NCI-H2081 (cell line): Measurements from ENCODE around the gene TBC1D25.

Experiments used
- DNase-seq, 2 experiments: peaks; one replicate each; lab custom pipeline; 2025; lab: John Stamatoyannopoulos, UW

Gene TBC1D25, protein sequence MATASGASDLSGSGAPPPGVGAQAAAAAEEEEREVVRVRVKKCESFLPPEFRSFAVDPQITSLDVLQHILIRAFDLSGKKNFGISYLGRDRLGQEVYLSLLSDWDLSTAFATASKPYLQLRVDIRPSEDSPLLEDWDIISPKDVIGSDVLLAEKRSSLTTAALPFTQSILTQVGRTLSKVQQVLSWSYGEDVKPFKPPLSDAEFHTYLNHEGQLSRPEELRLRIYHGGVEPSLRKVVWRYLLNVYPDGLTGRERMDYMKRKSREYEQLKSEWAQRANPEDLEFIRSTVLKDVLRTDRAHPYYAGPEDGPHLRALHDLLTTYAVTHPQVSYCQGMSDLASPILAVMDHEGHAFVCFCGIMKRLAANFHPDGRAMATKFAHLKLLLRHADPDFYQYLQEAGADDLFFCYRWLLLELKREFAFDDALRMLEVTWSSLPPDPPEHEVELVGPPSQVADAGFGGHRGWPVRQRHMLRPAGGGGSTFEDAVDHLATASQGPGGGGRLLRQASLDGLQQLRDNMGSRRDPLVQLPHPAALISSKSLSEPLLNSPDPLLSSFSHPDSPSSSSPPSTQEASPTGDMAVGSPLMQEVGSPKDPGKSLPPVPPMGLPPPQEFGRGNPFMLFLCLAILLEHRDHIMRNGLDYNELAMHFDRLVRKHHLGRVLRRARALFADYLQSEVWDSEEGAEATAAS

DNA sequence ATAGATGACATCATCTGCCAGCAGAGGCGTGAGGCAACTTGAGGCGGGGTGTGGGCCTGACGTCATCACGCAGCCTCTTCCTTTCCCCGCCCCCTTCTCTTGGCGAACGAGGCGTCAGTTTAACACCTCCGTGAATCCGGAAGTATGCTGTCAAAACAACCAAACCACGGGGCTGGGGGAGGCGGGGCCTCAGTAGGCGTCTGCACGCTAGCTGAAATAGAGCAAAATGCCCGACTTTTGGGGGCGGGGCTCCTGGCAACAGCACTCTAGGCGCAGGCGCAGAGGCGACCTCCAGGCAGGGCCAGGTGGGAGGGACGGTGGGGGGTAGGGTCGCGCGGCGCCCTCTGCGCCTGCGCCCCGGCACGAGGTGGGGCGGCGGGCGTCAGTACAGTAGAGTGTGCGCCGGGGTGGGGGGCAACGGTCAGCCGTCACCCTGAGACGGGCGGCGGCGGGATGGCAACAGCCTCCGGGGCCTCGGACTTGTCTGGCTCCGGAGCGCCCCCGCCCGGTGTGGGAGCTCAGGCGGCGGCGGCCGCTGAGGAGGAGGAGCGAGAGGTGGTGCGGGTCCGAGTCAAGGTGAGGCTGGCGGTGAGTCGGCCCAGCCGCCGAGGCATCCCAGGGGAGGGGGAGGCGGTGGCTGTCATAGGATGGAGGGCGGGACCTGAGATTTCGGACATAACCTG lies at the start of gene TBC1D25:
Gene TBC1D25 (plus strand): TSS at position 370 of the 683 bp plus-strand sequence. CDS start 84 bp downstream, at position 454.
- peak; percentile 97 for DNase-seq

DNA sequence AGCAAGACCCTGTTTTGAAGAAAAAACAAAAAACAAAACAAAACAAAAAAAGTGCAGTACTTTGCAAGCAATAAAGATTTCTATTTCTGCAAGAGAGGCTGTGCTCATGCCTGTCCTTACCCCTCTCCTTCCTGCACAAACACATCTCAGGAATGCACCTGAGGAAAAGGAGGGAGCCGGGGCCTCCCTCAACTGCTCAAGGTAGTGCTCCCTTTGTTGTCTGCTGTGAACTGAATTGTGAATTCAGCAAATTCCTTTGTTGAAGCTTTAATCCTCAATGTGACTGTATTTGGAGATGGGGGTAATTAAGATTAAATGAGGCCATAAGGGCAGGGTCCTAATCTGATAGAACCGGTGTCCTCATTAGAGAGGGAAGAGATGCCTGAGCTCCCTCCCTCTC lies 49.6 kb upstream of the TBC1D25 start:
- no peak for DNase-seq

DNA sequence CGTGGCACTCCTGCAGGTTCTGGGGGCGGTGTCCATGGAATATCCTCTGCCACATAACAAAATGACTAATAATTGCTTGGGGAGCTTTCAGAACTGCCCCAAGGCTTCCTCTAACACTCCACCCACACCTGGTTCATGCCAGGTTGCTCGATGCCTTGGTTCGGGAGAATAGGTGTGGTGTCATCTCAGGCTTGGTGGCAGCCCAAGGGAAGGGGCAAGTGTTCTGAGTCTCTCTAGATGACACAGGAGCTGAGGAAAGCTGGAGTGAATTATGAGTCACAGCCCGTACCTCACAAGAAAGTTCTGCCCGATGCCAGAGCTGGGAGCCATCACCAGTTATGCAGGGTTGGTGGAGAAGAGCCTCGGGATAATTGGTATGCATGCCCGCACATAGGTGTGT lies 48.9 kb upstream of the TBC1D25 start:
- DNase-seq: no peak

DNA sequence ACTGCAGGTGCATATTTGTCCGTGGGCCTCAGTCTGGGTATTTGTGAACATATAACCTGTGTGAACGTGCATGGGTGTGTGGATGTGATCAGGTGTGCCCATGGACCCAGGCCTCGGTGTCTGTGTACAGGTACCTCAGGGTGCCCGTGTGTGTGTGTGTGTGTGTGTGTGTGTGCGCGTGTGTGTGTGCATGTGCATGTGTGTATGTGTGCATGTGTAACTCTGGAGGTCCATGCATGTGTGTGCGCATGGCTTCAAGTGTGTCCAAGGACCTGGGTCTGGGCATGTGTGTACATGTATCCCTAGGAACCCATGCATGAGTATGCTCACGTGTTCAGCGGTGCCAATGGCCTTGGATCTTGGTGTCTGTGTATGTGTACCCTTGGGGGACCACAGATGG lies 47.7 kb upstream of the TBC1D25 start:
- no peak for DNase-seq

DNA sequence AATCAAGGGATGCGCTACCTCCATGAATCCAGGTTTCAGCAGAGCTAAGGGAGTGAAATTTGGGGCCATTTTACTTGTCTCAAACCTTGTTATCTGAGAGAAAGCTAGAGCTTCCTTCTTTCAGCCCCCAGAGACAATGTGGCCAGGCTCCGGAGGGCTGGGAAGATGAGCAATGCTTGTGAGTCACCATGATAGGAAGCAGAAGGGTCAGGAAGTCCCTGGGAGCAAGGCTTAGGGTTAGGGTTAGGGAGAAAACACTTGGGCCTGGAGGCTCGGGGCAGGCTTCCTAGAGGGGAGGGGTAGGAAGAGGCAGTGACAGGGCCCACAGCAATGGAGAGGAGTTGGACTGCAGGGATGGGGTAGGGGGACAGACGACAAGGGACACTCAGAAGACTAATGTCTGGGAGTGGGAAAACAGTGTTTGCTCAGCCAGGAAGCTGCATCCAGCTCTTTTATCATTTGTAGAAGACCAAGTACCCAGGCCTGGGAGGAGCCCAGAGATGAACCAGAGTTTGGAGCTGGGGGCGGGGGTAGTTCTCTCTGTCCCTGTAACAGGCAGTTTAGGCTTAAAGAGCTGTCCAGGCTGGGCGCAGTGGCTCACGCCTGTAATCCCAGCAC lies 47.1 kb upstream of the TBC1D25 start:
- no peak for DNase-seq

DNA sequence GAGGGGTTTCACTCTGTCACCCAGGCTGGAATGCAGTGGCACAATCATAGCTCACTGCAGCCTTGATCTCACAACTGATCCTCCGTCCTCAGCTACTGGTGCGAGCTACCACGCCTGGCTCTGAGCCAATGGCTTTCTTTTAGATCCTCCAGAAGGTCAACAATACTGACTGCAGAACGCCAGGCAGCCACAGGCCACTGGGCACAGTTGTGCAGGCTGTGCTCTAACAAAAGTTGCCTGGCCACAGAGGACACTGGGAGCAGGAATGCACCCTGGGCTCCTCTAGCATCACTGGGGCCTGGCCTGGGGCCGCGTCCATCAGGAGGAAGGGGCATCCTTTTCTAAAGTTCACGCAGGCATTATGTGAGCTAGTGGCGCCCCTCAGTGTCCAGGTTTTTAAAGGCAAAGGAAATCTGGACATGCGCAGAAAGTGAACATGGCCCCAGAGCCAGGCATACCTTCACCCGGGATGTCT lies 45.6 kb upstream of the TBC1D25 start:
- peak in 1 of 2 experiments; percentile 17 for DNase-seq

DNA sequence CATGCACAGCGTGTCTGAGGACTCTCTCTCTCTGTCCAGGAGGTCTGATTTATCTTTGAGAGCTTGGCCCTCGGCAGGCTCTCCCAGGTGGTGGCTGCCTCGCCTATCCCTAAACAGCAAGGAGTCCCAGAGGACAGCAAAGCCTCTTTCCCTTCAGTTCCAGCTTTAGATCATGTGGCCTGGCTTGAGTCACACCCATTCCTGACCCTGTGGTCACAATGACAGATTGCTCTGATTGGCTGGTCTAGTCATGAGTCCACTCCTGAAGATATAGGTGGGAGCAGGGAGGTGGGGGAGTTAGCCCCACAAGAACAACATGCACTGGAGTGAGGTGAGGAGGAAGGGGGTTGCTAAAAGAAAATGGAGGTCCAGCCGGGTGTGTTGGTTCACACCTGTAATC lies 42.9 kb upstream of the TBC1D25 start:
- DNase-seq: no peak

DNA sequence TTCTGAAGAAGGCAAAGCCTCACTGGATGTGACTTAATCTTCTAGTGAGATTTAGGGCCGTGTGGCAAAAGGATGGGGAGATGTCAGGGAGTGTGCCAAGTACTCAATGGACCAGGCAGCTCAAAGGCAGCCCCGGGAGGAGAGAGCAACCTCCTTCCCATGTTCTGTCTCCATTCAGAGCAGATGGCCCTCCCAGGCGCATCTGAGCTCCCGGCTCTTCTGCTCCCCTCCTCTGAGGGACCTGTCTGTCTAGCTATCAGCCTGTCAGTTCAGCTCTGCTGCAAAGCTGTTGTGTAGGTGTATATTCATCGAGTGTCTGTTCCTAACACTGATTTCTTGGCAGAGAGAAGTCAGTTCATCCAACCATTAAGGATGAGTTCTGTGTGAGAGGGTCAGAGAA lies 41.6 kb upstream of the TBC1D25 start:
- DNase-seq: no peak

DNA sequence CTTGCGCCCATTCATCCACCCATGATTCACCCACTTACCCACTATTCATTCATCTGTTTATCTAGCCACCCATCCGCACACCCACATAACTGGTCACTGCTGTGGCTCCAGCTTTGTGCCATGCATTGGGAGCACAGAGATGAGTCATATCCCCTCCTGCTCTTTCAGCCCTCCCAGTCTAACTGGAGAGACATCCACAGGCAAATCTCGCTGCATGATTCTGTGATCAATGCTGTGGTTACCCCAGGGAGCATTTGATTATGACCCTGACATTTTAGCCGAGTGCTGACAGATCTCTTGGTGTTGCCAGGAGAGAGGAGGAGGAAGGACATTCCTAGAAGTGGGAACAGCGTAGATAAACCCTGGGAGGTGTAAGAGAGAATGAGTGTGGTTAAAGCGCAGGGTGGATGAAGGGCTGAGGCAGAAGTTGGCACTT lies 41.1 kb upstream of the TBC1D25 start:
- no peak for DNase-seq

DNA sequence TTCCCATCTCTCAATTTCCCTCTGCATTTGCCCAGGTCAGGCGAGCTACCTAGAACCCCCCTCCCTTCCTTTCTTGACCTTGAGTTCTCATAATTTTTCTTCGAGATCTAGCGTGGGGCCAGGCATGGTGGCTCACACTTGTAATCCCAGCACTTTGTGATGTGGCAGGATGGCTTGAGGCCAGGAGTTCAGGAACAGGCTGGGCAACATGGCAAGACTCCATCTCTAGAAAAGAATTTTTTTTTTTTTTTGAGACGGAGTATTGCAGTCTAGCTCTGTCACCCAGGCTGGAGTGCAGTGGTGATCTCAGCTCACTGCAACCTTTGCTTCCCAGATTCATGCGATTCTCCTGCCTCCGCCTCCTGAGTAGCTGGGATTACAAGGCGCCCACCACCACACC lies 35.3 kb upstream of the TBC1D25 start:
- no peak for DNase-seq

DNA sequence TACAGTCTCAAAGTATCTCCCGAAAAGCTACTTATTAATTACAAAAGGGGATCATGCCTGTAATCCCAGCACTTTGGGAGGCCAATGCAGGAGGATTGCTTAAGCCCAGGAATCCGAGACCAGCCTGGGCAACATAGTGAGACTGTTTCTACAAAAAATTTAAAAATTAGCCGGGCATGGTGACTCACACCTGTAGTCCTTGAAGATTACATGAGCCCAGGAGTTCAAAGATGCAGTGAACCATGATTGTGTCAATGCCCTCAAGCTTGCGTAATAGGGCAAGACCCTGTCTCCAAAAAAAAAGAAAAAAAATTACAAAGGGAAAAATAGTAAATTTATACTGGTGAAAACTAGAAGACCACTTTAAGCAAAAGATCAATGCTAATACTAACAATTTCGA lies 34.0 kb upstream of the TBC1D25 start:
- no peak for DNase-seq

DNA sequence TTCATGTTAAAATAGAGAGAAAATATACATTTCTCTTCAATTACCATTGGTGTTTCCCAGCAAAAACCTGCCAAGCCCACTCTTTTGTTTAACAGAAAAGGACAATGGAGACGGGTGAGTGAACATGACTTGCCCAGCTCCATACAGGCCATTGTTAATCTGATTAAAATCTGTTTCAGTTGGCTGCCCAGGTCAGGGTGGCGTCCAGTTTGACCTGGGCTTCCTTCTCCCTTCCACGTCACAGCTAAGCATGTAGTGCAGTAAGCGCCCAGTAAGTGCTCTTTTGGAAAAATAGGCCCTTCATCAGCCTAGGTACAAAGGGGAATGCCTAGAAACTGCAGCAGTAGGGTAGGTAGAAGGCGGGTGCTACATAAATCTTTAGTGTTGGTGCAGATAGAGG lies 32.3 kb upstream of the TBC1D25 start:
- no peak for DNase-seq

DNA sequence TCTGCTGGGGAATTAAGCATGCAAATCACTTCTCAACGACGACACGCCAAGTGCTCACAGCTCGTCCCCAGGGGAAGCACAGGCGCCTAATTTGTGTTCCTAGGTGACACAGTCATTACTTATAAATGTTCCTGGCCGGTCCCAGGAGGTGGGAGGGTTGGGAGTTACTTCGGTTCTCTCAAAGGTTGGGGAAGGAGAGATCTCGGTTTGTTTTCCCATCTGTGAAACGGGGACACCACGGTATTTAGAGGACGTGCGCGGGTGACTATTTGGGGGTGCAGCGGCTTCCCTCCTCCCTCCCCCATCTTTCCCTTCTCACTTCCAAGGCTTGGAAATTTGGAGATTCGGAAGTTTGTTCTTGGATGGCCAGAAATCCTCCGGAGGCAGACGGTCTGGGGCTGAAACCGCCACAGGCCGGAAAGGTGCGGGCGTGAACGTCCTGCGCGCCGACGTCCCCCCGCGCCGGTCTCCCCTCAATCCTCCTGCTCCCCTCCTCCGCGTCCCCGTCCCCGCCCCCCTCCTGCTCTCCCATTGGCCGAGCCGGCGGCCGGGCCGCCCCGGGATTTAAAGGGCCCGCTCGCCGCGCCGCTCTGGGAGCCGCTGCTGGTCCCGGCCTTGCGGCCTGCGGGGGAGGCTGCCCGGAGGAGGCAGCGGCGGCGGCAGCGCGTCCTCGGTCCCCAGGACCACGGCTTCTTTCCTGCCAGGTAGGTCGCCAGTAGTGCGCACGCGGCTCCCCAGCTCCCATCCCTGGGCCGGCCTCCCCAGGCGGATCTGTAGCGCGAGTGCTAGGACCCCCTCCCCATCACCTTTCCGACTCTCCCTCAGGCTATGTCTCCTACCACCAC lies 30.9 kb upstream of the TBC1D25 start, which contains the start of gene PORCN:
Gene PORCN (plus strand): TSS at position 593 of the 845 bp plus-strand sequence. CDS start 829 bp downstream, outside the sequence.
- peak; percentile 70 to 71 for DNase-seq

DNA sequence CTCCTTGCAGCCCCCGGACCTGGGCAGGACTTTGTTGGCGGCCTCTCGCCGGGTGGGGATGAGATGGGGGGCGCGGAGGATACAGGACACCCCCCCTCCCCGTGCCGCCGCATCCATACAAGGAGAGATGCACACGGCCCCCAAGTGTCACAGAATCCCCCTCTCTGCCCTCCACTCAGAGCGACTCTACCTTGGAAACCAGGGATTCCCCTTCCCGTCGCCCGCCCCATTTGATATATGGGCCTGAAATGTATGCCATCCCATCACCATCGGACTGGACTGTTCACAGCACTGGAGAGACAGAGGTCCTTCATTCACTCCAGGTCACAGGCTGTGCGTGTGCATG lies 30.3 kb upstream of the TBC1D25 start:
- DNase-seq: no peak

DNA sequence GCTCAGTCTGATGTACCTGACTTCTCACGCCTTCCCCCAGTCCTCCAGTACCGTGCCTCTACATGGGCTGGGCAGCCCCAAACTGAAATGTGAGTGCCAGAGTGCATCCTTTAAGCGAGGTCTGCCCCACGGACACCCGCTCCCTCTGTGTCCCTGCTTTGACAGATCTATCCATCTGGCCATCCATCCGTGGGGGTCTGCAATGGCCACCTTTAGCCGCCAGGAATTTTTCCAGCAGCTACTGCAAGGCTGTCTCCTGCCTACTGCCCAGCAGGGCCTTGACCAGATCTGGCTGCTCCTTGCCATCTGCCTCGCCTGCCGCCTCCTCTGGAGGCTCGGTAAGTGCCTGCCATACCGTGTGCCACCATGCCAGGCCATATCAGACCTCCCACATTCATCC lies 29.9 kb upstream of the TBC1D25 start:
- no peak for DNase-seq

DNA sequence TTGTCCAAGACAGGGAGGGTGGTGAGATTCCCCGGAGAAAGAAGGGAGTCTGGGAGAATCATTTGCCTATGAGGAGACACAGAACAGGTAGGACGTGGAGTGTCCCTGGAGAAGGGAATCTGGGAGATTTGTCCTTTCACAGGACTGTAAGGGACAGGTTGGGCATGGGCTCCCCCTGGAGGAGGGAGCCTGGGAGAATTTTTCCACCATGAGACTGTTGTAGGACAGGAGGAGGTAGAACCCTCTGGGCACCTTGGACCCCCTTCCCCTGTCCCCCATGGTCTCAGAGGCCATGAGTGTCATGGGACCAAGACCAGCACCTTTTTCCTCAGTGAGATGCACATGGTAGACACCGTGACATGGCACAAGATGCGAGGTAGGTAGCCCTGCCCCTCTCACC lies 28.0 kb upstream of the TBC1D25 start:
- no peak for DNase-seq

DNA sequence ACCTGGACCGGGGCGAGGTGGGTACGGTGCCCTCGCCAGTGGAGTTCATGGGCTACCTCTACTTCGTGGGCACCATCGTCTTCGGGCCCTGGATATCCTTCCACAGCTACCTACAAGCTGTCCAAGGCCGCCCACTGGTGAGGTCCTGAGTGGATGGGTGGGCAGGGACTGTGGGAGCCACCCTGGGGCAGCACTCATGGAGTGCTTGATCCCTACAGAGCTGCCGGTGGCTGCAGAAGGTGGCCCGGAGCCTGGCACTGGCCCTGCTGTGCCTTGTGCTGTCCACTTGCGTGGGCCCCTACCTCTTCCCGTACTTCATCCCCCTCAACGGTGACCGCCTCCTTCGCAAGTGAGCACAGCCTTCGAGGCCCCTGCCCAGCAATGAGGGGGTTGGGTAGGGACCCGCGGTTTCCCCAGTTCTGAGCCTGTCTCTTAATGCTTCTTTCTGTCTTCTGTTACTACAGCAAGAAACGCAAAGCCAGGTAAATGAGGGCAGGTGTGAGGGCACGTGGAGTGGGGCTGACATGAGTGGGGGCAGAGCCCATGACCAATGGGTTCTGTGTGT lies 27.1 kb upstream of the TBC1D25 start:
- DNase-seq: no peak

DNA sequence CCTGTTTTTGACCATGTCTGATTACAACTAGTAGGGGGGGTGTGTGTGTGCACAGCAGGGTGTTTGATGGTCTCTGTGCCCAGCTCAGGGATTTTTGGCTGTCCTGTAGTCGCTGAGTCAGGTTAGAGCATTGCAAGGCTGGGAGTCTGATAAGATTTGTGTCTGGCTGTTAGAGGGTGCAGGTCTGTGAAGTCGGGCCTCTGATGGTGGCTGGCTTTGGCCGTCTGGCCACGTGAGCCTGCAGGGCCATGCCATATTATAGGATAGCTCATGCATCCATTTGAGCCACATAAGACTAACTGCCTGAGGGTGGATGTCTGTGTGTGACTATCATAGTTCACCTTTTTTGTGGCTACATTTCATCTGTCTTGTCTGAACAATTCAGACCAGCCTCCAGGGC lies 25.8 kb upstream of the TBC1D25 start:
- no peak for DNase-seq

DNA sequence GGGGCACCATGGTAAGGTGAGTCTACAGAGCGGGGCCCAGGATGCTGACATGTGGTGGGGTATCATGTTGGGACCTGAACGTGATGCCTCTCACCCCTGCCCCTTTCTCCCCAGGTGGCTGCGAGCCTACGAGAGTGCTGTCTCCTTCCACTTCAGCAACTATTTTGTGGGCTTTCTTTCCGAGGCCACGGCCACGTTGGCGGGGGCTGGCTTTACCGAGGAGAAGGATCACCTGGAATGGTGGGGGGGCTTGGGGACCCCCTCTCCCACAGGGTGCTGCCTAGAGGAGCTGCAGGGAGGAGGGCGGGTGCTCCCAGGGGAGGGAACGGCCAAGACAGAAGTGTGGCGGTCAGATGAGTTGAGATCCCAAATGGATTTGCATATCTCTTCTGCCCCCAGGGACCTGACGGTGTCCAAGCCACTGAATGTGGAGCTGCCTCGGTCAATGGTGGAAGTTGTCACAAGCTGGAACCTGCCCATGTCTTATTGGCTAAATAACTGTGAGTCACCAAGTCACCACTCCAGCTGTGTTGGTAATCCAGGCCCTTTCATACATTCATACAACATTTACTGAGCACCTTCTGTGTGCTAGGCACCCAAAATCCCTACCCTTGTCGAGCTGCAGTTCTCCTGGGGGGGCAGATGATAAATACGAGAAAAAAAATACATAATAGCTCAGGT lies 25.2 kb upstream of the TBC1D25 start:
- DNase-seq: no peak

DNA sequence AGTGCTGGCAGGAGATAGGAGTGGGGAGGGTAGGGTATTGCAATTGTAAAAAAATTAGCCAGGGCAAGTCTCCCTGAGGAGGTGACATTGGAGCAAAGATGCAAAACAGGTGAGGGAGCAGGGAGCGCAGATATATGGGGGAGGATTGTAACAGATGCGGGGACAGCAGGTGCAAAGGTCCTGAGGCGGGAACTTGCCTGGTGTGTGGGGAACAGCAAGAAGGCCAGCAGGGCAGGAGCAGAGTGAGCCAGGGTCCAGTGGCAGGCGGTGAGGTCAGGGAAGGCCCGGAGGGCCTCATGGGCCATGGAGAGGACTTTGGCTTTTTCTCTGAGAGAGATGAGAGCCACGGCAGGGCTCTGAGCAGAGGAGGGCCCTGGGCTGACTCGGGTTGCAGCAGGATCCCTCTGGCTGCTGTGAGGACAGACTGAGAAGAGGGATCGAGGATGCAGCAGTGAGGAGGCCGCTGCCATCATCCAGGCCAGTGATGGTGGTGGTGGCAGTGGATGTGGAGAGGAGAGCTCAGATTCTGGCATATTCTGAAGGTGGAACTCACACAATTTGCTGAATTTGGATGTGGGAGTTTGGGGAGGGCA lies 24.6 kb upstream of the TBC1D25 start:
- no peak for DNase-seq
